ENCODE data around the gene ARHGAP8.

DNA sequence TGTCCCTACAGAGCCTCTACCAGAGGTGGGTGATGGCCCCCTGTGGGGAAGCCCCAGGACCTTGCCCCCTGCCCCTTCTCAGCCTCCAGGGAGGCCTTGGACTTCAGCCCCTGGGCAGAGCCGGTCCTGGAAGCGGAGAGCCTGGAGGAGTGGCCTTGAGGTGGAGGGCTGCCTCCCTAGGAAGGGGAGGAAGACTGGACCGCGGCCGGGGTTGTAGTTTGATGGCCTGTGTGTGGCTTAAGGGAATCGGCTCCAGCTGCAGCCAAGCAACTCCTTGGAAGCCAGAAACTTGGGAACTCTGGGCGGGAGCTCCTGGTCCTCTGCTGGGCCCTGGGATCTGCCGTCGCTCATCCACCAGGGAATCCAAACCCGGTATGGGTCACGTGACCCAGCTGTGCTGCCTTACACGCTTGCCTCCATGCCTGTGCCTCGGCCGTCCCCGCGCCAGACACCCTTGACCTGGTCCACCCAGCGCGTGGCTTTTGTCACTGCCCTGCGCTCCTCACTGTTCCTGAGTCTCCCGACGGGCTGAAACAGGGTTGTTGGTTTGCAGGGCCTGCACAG is 23.5 kb upstream of the ARHGAP8 start:
- TF ChIP-seq, protein P1, sequence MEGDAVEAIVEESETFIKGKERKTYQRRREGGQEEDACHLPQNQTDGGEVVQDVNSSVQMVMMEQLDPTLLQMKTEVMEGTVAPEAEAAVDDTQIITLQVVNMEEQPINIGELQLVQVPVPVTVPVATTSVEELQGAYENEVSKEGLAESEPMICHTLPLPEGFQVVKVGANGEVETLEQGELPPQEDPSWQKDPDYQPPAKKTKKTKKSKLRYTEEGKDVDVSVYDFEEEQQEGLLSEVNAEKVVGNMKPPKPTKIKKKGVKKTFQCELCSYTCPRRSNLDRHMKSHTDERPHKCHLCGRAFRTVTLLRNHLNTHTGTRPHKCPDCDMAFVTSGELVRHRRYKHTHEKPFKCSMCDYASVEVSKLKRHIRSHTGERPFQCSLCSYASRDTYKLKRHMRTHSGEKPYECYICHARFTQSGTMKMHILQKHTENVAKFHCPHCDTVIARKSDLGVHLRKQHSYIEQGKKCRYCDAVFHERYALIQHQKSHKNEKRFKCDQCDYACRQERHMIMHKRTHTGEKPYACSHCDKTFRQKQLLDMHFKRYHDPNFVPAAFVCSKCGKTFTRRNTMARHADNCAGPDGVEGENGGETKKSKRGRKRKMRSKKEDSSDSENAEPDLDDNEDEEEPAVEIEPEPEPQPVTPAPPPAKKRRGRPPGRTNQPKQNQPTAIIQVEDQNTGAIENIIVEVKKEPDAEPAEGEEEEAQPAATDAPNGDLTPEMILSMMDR (IDR thresholded peaks at IDR 0.05): no peak
- no peak for TF ChIP-seq POLR2A (IDR thresholded peaks at IDR 0.05)
